HepG2 (cell line): ENCODE results near the gene NKAIN2. TPM values are rescaled to one million over a fixed set of nuclear protein-coding genes. Genes with fewer than 3 reads are reported as not detected.

Experiments
- ATAC-seq: fragments of 200-7000 bp; cut with Tn5 transposase; 3 replicates; pipeline ENCODE4 v1.9.1; 2020; ENCODE audit warnings: mild to moderate bottlenecking, moderate library complexity
- BruUV-seq: library from RNA; stranded (reverse); fragments of 400-500 nt; replicated peaks from 2 replicates; lab custom pipeline; 2021; lab: Mats Ljungman, UMichigan
- CTCF ChIA-PET: fragments of 300-600 bp; formaldehyde crosslinking; extraction: SDS; loops from one replicate; lab custom pipeline; 2021; ENCODE audit warnings: low total read pairs, inconsistent platforms, low intra/inter-chr PET ratio; lab: Yijun Ruan, JAX
- POLR2A ChIA-PET: fragments of 350-600 bp; sonication (Branson Sonifier 250); formaldehyde crosslinking; loops from one replicate; lab custom pipeline; 2020; ENCODE audit warnings: antibody characterized with exemption, inconsistent platforms; lab: Yijun Ruan, JAX
- DNase-seq: peaks from one replicate; pipeline ENCODE4 v3.0.0-alpha.2; 2015; ENCODE audit warnings: low spot score
- FAIRE-seq: peaks from 3 replicates; lab custom pipeline; 2011; peaks lifted over from hg19 to GRCh38; lab: Jason Lieb, UNC
- H2AFZ ChIP-seq: one replicate; pipeline ENCODE4 v1.6.1; 2011; ENCODE audit warnings: low read length, inconsistent platforms
- H3K27ac ChIP-seq: fragments of 300-600 bp; 3 replicates; pipeline ENCODE4 v1.8.0; 2011; ENCODE audit warnings: mixed run types, mild to moderate bottlenecking, mixed read lengths, low read length, inconsistent platforms; ENCODE audit not compliant: insufficient read depth; ENCODE audit errors: extremely low read length
- H3K27me3 ChIP-seq, 2 experiments: fragments of 200-600 bp in 1 of 2; 2 replicates in 1 of 2; 3 replicates in 1 of 2; pipeline versions ENCODE4 v1.6.0 to v1.8.0; 2011; ENCODE audit warnings: low read length in 2 of 2, mild to moderate bottlenecking in 2 of 2, moderate library complexity in 2 of 2, inconsistent platforms in 1 of 2; ENCODE audit not compliant: insufficient read depth in 2 of 2, control insufficient read depth in 1 of 2
- H3K36me3 ChIP-seq, 2 experiments: fragments of 200-600 bp in 1 of 2; replicated peaks in 1 of 2; 2 replicates in 1 of 2; 3 replicates in 1 of 2; pipeline versions ENCODE4 v1.5.1 to v1.8.0; 2011; ENCODE audit warnings: low read length in 2 of 2, inconsistent platforms in 1 of 2; ENCODE audit not compliant: insufficient read depth in 2 of 2, control insufficient read depth in 1 of 2
- H3K4me1 ChIP-seq: 2 replicates; pipeline ENCODE4 v1.5.1; 2012; ENCODE audit warnings: low read length, inconsistent platforms; ENCODE audit not compliant: insufficient read depth
- H3K4me2 ChIP-seq: 2 replicates; pipeline ENCODE4 v1.6.0; 2011; ENCODE audit warnings: low read depth, low read length, inconsistent platforms
- H3K4me3 ChIP-seq, 3 experiments: fragments of 200-600 bp in 1 of 3; sonication (generic), shearing (Covaris generic) in 1 of 3; replicated peaks in 1 of 3; 2 replicates each; pipeline ENCODE4 v1.5.1; 2011 to 2016; ENCODE audit warnings: low read length in 3 of 3, inconsistent platforms in 2 of 3, low read depth in 2 of 3, mild to moderate bottlenecking in 2 of 3, control low read depth in 1 of 3, mixed read lengths in 1 of 3; ENCODE audit not compliant: insufficient read depth in 1 of 3
- H3K79me2 ChIP-seq: one replicate; pipeline ENCODE4 v1.6.1; 2011; ENCODE audit warnings: low read length, inconsistent platforms; ENCODE audit not compliant: insufficient read depth
- H3K9ac ChIP-seq: 2 replicates; pipeline ENCODE4 v1.6.0; 2011; ENCODE audit warnings: mild to moderate bottlenecking, low read depth, low read length, inconsistent platforms; ENCODE audit not compliant: insufficient read depth
- H3K9me3 ChIP-seq: 2 replicates; pipeline ENCODE4 v1.5.1; 2012; ENCODE audit warnings: mild to moderate bottlenecking, low read length
- H4K20me1 ChIP-seq: 2 replicates; pipeline ENCODE4 v1.6.0; 2011; ENCODE audit warnings: inconsistent platforms, mild to moderate bottlenecking, low read length, moderate library complexity; ENCODE audit not compliant: insufficient read depth
- ARNT ChIP-seq: fragments of 450-650 bp; IDR thresholded peaks from 2 replicates; pipeline ENCODE4 v1.6.1; 2017
- HMGA1 ChIP-seq: sonication (generic); formaldehyde crosslinking; conservative IDR thresholded peaks from 2 replicates; pipeline ENCODE4 v1.4.0; 2020; ENCODE audit warnings: missing genetic modification reagents
- KLF6 ChIP-seq: IDR thresholded peaks from 2 replicates; pipeline ENCODE4 v1.8.0; 2016; ENCODE audit warnings: missing biosample characterization, missing genetic modification reagents
- MAFF ChIP-seq: IDR thresholded peaks from 2 replicates; pipeline ENCODE4 v1.6.1; 2011; ENCODE audit warnings: low read depth, low read length, improper control_type of control experiment
- MAFK ChIP-seq, 2 experiments: IDR thresholded peaks in 1 of 2; conservative IDR thresholded peaks in 1 of 2; 2 replicates each; pipeline ENCODE4 v1.6.1; 2011; ENCODE audit warnings: improper control_type of control experiment in 2 of 2, low read length in 2 of 2
- NFKB2 ChIP-seq: sonication (generic); formaldehyde crosslinking; IDR thresholded peaks from 2 replicates; pipeline ENCODE4 v1.4.0; 2020; ENCODE audit warnings: missing genetic modification reagents, borderline replicate concordance
- PHF21A ChIP-seq: sonication (generic); formaldehyde crosslinking; IDR thresholded peaks from 2 replicates; pipeline ENCODE4 v1.5.0; 2020; ENCODE audit warnings: mild to moderate bottlenecking, missing genetic modification reagents
- RORA ChIP-seq: sonication (generic); formaldehyde crosslinking; IDR thresholded peaks from 2 replicates; pipeline ENCODE4 v1.5.0; 2020; ENCODE audit warnings: mild to moderate bottlenecking, missing genetic modification reagents, moderate library complexity
- SMAD1 ChIP-seq: sonication (generic); formaldehyde crosslinking; IDR thresholded peaks from 2 replicates; pipeline ENCODE4 v1.4.0; 2020; ENCODE audit warnings: missing genetic modification reagents, low read depth, mild to moderate bottlenecking, borderline replicate concordance
- SRSF4 ChIP-seq: fragments of 200-400 bp; formaldehyde crosslinking; IDR thresholded peaks from one replicate; pipeline ENCODE4 v1.6.1; 2018; ENCODE audit warnings: mild to moderate bottlenecking, low read depth, low read length, moderate library complexity; ENCODE audit not compliant: poor library complexity, severe bottlenecking
- TBL1XR1 ChIP-seq: fragments of 150-350 bp; IDR thresholded peaks from 2 replicates; pipeline ENCODE4 v1.6.1; 2014; ENCODE audit warnings: borderline replicate concordance, low read length; ENCODE audit not compliant: partially characterized antibody
- TRIM24 ChIP-seq: sonication (generic); formaldehyde crosslinking; IDR thresholded peaks from 2 replicates; pipeline ENCODE4 v1.8.0; 2022; ENCODE audit warnings: mild to moderate bottlenecking, missing genetic modification reagents
- YY1 ChIP-seq: IDR thresholded peaks from 2 replicates; pipeline ENCODE4 v1.6.1; 2011; ENCODE audit warnings: low read length, low read depth, moderate library complexity, mild to moderate bottlenecking; ENCODE audit not compliant: insufficient read depth, insufficient replicate concordance
- ZNF121 ChIP-seq: sonication (generic); formaldehyde crosslinking; IDR thresholded peaks from 2 replicates; pipeline ENCODE4 v1.5.0; 2020; ENCODE audit warnings: mild to moderate bottlenecking, missing genetic modification reagents
- ZNF33B ChIP-seq: sonication (generic); formaldehyde crosslinking; IDR thresholded peaks from 2 replicates; pipeline ENCODE4 v1.5.1; 2020; ENCODE audit warnings: mild to moderate bottlenecking, missing genetic modification reagents
- ZNF562 ChIP-seq: sonication (generic); formaldehyde crosslinking; IDR thresholded peaks from 2 replicates; pipeline ENCODE4 v1.8.0; 2022; ENCODE audit warnings: missing genetic modification reagents, borderline replicate concordance
- ZSCAN31 ChIP-seq: sonication (generic); formaldehyde crosslinking; IDR thresholded peaks from 2 replicates; pipeline ENCODE4 v1.5.0; 2020; ENCODE audit warnings: low read depth, mild to moderate bottlenecking, missing genetic modification reagents
- WGBS: methylation state at CpG from one replicate; pipeline ENCODE4 v1.1.6; 2017; ENCODE audit warnings: low lambda C conversion rate; 5-methylcytosine and 5-hydroxymethylcytosine counted together
- in situ Hi-C: cut with HindIII; loops from 2 replicates; pipeline ENCODE4 v1.10.0; 2017; ENCODE audit warnings: low pct_unique_long_range_greater_than_20kb; ENCODE audit not compliant: extremely low pct_ligation_motif_present
- intact Hi-C: fragments of 100-400 bp; cut with micrococcal nuclease; formaldehyde crosslinking; loops from one replicate; pipeline ENCODE4 v1.10.0; 2022; ENCODE audit not compliant: unreplicated experiment
- polyA plus RNA-seq, 8 experiments: library from polyadenylated mRNA; depleted of rRNA in 3 of 8; stranded (reverse) in 7 of 8; unstranded in 1 of 8; fragments of >200 nt; fragmentation: Illumina TruSeq in 4 of 8; extraction: Trizol in 4 of 8; gene quantifications; 2 replicates each; pipeline versions ENCODE4 v1.2.1 to v1.2.3, GENCODE V29; 2011 to 2016; ENCODE audit warnings: low read depth in 4 of 8, missing spikeins in 1 of 8, mixed read lengths in 1 of 8; ENCODE audit not compliant: insufficient read depth in 1 of 8
- total RNA-seq, 5 experiments: library from RNA; depleted of rRNA; stranded (reverse); fragments of >200 nt; fragmentation: Illumina TruSeq; extraction: Trizol; gene quantifications; 2 replicates each; pipeline ENCODE4 v1.2.3, GENCODE V29; 2016; ENCODE audit warnings: low read depth in 1 of 5
- TF ChIP-seq, protein P1 (sequence below): sonication (generic); formaldehyde crosslinking; IDR thresholded peaks from 2 replicates; pipeline ENCODE4 v1.8.0; 2022; ENCODE audit warnings: mild to moderate bottlenecking, missing genetic modification reagents; ENCODE audit not compliant: insufficient replicate concordance

Gene NKAIN2
- total and polyA plus RNA-seq, 2 of the 13 experiments (the other 11 are each of a cell fraction or from before 2014, with no cell fraction given) = not detected

DNA sequence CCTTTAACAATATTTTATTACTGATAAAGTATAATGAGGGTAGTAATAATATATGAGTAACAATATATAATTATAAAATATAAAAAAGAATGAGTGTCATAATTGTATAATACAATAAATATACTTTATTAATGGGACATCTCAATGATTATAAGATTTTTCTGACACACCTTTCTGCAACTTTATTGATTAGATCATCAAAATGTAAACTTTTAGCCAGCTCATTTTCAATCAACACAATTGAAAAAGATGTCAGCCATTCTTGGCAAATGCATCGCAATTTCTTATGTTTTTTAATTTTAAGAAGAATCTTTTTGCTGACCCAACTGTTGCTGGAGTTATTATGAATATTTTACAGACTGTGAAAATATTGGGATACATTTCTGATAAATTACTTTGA, 1026.2 kb downstream of the NKAIN2 start:
- in situ Hi-C loops = no loop called here
- H3K36me3 ChIP-seq = no peaks in the 10 kb centered on the region
- CTCF ChIA-PET = no interaction called here
- ATAC-seq = no peak
- FAIRE-seq = no peak
- H3K9ac ChIP-seq = no peak overlapping the region
- peak; percentile 35 to 69; a peak in 2 of 4 replicates for TF ChIP-seq MAFK (conservative IDR thresholded peaks at IDR 0.05 in 1 of 2, IDR thresholded peaks at IDR 0.05 in 1 of 2; ENCODE audit: low read length in 2 of 2)
- peak; percentile 56 for TF ChIP-seq MAFF
- TF ChIP-seq ZNF562 (CRISPR knock-in tag) = no peak
- no peak for TF ChIP-seq ZNF121 (CRISPR knock-in tag)
- WGBS = 0% methylated on average over 1 of the region's 1 CpG
- no peak overlapping the region for H3K27ac ChIP-seq
- H3K79me2 ChIP-seq = no peaks in the 10 kb centered on the region
- H3K4me1 ChIP-seq = no peaks in the 10 kb centered on the region
- no peak for DNase-seq
- POLR2A ChIA-PET = no interaction called here
- no TSS peak for BruUV-seq
- intact Hi-C loops = no loop called here
- H3K27me3 ChIP-seq = peaks cover 0 to 4% of the 10 kb centered on the region in 2 experiments; a peak in 1 of 5 replicates
- no peak overlapping the region for H3K4me3 ChIP-seq
- no peak overlapping the region for H3K4me2 ChIP-seq
- H2AFZ ChIP-seq = no peak overlapping the region
- H4K20me1 ChIP-seq = no peaks in the 10 kb centered on the region
- H3K9me3 ChIP-seq = no peaks in the 10 kb centered on the region

DNA sequence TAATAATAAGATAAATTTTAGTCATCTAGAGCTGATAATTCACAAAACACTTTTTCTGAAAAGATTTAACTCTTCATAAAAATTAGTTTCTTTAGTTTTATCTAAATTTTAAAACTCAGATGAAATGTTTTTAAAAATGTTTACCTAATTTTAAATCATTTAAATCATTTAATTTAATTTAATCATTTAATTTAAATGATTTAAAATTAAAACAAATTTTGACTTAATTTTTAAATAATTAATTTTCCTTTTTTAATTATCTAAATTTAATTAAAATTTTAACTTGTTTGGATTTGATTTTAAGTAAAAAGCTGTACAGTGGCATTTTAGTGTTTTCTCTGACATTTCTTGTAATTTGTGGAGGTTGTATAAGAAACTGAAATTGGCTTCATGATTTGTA, 1026.8 kb downstream of the NKAIN2 start:
- no TSS peak for BruUV-seq
- POLR2A ChIA-PET = no interaction called here
- no peak overlapping the region for H3K4me2 ChIP-seq
- no peaks in the 10 kb centered on the region for H3K36me3 ChIP-seq
- no peaks in the 10 kb centered on the region for H3K79me2 ChIP-seq
- H2AFZ ChIP-seq = no peak overlapping the region
- H3K27ac ChIP-seq = no peak overlapping the region
- CTCF ChIA-PET = no interaction called here
- peaks cover 0 to 4% of the 10 kb centered on the region in 2 experiments; a peak in 1 of 5 replicates for H3K27me3 ChIP-seq
- no peak overlapping the region for H3K9ac ChIP-seq
- intact Hi-C loops (no loop called here), in situ Hi-C loops (no loop called here)
- no peak for ATAC-seq
- no peaks in the 10 kb centered on the region for H3K4me1 ChIP-seq
- no peaks in the 10 kb centered on the region for H3K9me3 ChIP-seq
- FAIRE-seq = no peak
- H4K20me1 ChIP-seq = no peaks in the 10 kb centered on the region
- no peak for TF ChIP-seq RORA (CRISPR knock-in tag)
- no peak for TF ChIP-seq SMAD1 (CRISPR knock-in tag)
- TF ChIP-seq SRSF4 = no peak
- no peak for TF ChIP-seq TBL1XR1
- TF ChIP-seq YY1 = no peak
- no peak for TF ChIP-seq NFKB2 (CRISPR knock-in tag)
- no peak for TF ChIP-seq TRIM24 (CRISPR knock-in tag)
- TF ChIP-seq ZSCAN31 (CRISPR knock-in tag) = no peak
- TF ChIP-seq, protein P1, sequence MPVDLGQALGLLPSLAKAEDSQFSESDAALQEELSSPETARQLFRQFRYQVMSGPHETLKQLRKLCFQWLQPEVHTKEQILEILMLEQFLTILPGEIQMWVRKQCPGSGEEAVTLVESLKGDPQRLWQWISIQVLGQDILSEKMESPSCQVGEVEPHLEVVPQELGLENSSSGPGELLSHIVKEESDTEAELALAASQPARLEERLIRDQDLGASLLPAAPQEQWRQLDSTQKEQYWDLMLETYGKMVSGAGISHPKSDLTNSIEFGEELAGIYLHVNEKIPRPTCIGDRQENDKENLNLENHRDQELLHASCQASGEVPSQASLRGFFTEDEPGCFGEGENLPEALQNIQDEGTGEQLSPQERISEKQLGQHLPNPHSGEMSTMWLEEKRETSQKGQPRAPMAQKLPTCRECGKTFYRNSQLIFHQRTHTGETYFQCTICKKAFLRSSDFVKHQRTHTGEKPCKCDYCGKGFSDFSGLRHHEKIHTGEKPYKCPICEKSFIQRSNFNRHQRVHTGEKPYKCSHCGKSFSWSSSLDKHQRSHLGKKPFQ (CRISPR knock-in tag) = no peak
- no peak for TF ChIP-seq PHF21A (CRISPR knock-in tag)
- no peak for TF ChIP-seq HMGA1 (CRISPR knock-in tag)
- no peak for TF ChIP-seq KLF6 (CRISPR knock-in tag)
- no peak for TF ChIP-seq ARNT
- TF ChIP-seq ZNF33B (CRISPR knock-in tag) = no peak
- no peak for DNase-seq
- H3K4me3 ChIP-seq = no peak overlapping the region
